GM18526 (cell line): ENCODE data around the gene HOXD12.

Source experiments
- POLR2A ChIP-seq: IDR thresholded peaks from 3 replicates; pipeline ENCODE4 v1.6.1; 2011; ENCODE audit not compliant: insufficient read length; ENCODE audit errors: extremely low read depth

The HOXD12 gene

GRCh38 chr2:176124947-176125771 lies 25.6 kb downstream of the HOXD12 start:
- no peak for TF ChIP-seq POLR2A

GRCh38 chr2:176125772-176126054 lies 26.1 kb downstream of the HOXD12 start:
- TF ChIP-seq POLR2A = no peak

GRCh38 chr2:176126929-176127773 lies 27.6 kb downstream of the HOXD12 start:
- no peak for TF ChIP-seq POLR2A

- no peak for TF ChIP-seq POLR2A
These were observed 28.1 kb downstream of the HOXD12 start for GRCh38 chr2:176127774-176128072.

- no peak for TF ChIP-seq POLR2A
These were observed 28.8 kb downstream of the HOXD12 start for GRCh38 chr2:176128172-176128981.

GRCh38 chr2:176128982-176129796 lies 29.6 kb downstream of the HOXD12 start, which contains the start of gene HOXD8:
Gene HOXD8, plus strand, starts transcription at chr2:176129705. Its CDS starts 662 bp downstream, at chr2:176130367.
- TF ChIP-seq POLR2A = no peak

- TF ChIP-seq POLR2A = no peak
These were observed 30.2 kb downstream of the HOXD12 start for GRCh38 chr2:176129813-176130146.

GRCh38 chr2:176130147-176130956 lies 30.8 kb downstream of the HOXD12 start:
- no peak for TF ChIP-seq POLR2A

GRCh38 chr2:176130957-176131847 lies 31.6 kb downstream of the HOXD12 start:
- TF ChIP-seq POLR2A = no peak

GRCh38 chr2:176131848-176132158 lies 32.2 kb downstream of the HOXD12 start:
- no peak for TF ChIP-seq POLR2A

- no peak for TF ChIP-seq POLR2A
These were observed 32.9 kb downstream of the HOXD12 start for GRCh38 chr2:176132205-176133171.

GRCh38 chr2:176133389-176133788 lies 33.8 kb downstream of the HOXD12 start:
- TF ChIP-seq POLR2A = no peak
